GM10266 (cell line): ENCODE results near the gene NOS1.

Experiments used
- DNase-seq: peaks from one replicate; pipeline ENCODE4 v3.0.0; 2012; ENCODE audit errors: extremely low spot score
- CTCF ChIP-seq: IDR thresholded peaks from 2 replicates; pipeline ENCODE4 v1.5.1; 2012; ENCODE audit warnings: mild to moderate bottlenecking, low read depth; ENCODE audit not compliant: control insufficient read depth, insufficient read depth; ENCODE audit errors: missing control alignments

NOS1 gene

GRCh38 chr12:117166107-117166506 lies 195.3 kb downstream of the NOS1 start:
- no peak for TF ChIP-seq CTCF

GRCh38 chr12:117165342-117165741 lies 196.1 kb downstream of the NOS1 start:
- no peak for DNase-seq
- no peak for TF ChIP-seq CTCF

More at GRCh38 chr12:117166107-117166506, 195.3 kb downstream of the NOS1 start:
- DNase-seq, result no peak

- DNase-seq, result no peak
- TF ChIP-seq CTCF, result no peak
Measured at GRCh38 chr12:117162633-117163032, 198.8 kb downstream of the NOS1 start.

- no peak for DNase-seq
- no peak for TF ChIP-seq CTCF
Measured at GRCh38 chr12:117162167-117162539, 199.3 kb downstream of the NOS1 start.

GRCh38 chr12:117161460-117162166 lies 199.8 kb downstream of the NOS1 start:
- no peak for DNase-seq
- no peak for TF ChIP-seq CTCF

GRCh38 chr12:117159674-117160073 lies 201.8 kb downstream of the NOS1 start:
- no peak for DNase-seq
- no peak for TF ChIP-seq CTCF

- no peak for TF ChIP-seq CTCF
- DNase-seq, result no peak
Measured at GRCh38 chr12:117158911-117159553, 202.4 kb downstream of the NOS1 start.
